Left ventricle myocardium superior (tissue), 1 donor: ENCODE results near the gene KIAA0825. TPM values are rescaled to one million over a fixed set of nuclear protein-coding genes. Genes with fewer than 3 reads are reported as not detected.
A peak's percentile ranks its signal among the peaks of the same experiment; 100 is the strongest.

ENCODE experiments used
- ATAC-seq: fragments of 200-7000 bp; cut with Tn5 transposase; one replicate; pipeline ENCODE4 v1.9.1; 2020; ENCODE audit warnings: mild to moderate bottlenecking, moderate library complexity
- DNase-seq: peaks from one replicate; pipeline ENCODE4 v3.0.0-alpha.2; 2020
- intact Hi-C: fragments of 100-400 bp; cut with micrococcal nuclease; formaldehyde crosslinking; loops from one replicate; pipeline ENCODE4 v1.11.0; 2022
- total RNA-seq: library from RNA; stranded (reverse); fragmentation: NEBNext Ultra II Directional; extraction: Animal tissue kit (Norgen Biotek cat#: 25700); gene quantifications from one replicate; pipeline ENCODE4 v1.2.1, GENCODE V29; 2021
- donor health status: DM: no; HTN: yes; CAD: no; lungs with severe emphysema.

Gene KIAA0825
- total RNA-seq, 1 donor from 2014 or later, result 2.2 TPM

GRCh38 chr5:94276048-94276447 lies 342.4 kb downstream of the KIAA0825 start:
- no peak for ATAC-seq
- intact Hi-C loops, result no loop called here
- no peak for DNase-seq

- intact Hi-C loops, result no loop called here
- no peak for ATAC-seq
- DNase-seq, result no peak
Measured at GRCh38 chr5:94274707-94275106, 343.7 kb downstream of the KIAA0825 start.

DNA sequence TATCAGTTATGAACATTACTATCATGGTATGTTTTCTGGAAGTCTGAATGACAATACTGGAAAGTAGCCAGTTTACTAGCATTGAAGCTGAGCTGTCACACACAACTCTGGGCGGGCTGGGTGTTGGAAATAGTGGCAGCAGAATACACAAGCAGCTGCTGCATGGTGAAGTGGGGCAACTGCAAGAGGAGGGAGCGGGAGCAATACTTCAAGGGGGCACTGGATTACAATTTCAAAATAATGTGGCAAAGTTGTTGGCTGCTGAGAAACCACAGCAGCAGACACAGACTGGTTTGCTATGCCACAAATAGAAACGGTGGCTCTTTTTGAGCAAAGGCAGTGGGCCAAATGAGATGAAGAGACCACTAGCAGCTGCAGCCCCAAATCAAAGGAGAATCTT lies 350.2 kb downstream of the KIAA0825 start:
- no peak for DNase-seq
- intact Hi-C loops, result no loop called here
- no peak for ATAC-seq

GRCh38 chr5:94267350-94267899 lies 351.0 kb downstream of the KIAA0825 start:
- intact Hi-C loops, result no loop called here
- ATAC-seq (no peak), DNase-seq (no peak)

- intact Hi-C loops, result no loop called here
- DNase-seq, result no peak
- ATAC-seq, result no peak
Measured at GRCh38 chr5:94266170-94266569, 352.2 kb downstream of the KIAA0825 start.

DNA sequence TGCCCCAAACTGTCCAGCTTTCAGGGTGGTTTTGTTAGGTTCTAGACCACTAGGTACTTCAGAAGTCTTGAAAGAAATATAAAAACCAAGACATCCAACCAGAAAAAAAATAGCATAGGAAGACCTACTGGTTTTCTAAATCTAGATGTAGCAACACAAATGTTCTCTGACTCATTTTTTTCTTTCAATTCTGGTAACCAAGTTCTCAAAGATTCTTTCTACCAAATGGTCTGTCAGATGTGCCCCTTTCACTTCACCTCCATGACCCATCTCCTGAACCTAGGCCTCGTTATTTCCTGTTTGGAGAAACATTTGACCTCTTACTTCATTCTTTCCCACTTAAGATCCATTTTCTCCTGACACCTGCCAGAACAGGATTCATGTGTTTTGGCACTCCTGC lies 355.3 kb downstream of the KIAA0825 start:
- ATAC-seq (no peak), DNase-seq (no peak)
- intact Hi-C loops, result no loop called here

- intact Hi-C loops, result no loop called here
- ATAC-seq (no peak), DNase-seq (no peak)
Measured at GRCh38 chr5:94260096-94260495, 358.3 kb downstream of the KIAA0825 start.

DNA sequence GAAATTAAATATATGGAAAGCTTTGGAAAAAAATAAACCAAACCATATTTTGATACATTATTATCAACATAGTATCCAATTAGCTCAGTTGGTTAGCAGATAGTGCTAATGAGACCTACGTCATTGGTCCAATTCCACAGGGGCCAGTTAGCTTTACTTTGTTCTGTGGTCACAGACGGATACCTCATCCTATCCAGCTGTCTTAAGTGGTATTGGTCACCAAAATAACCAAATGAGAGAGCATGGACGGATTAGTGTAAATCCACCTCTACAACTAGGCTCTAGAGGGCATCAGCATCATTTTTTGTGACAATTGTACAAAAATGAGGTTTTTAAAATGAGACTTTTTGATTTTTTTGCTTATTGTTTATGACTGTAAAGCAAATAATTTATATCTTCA lies 364.2 kb downstream of the KIAA0825 start:
- ATAC-seq (no peak), DNase-seq (no peak)
- intact Hi-C loops, result no loop called here

DNA sequence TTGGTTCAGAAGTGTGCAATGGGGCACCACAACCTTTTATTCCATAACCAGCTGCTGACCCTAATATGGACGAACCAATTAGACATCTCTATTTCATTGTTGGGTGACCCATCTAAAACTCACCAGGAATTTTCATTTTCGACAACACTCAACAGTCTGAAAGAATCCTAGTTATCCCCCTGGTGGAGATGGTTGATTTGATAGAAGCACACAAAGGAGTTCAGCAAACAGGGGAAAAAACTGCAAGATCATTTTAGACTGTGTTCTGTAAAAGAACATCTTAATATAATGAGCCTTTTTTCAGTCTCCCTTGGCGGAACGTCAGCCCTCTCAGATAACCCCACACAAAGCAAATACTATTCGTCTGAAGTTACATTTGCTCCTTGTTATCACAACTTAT lies 367.4 kb downstream of the KIAA0825 start:
- intact Hi-C loops, result no loop called here
- no peak for DNase-seq
- ATAC-seq, result no peak

DNA sequence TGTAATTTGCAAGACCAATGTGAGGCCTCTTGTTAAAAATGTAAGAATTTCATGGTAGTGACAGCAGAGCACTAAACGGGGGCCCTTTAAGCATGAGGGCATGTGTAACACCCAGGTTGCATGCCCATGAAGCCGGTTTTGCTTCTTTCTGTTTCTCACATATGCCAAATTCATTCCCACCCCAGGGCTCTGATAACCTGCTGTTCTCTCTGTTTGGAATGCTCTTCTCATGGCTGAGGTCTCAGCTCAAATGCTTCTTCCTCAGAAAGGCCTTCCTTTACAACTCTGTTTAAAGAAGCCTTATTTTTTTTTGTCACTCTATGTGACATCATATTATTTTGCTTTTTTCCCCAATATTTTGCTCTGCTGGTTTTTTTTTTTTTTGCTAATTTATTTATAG lies 369.0 kb downstream of the KIAA0825 start:
- intact Hi-C loops, result no loop called here
- no peak for ATAC-seq
- DNase-seq, result no peak

DNA sequence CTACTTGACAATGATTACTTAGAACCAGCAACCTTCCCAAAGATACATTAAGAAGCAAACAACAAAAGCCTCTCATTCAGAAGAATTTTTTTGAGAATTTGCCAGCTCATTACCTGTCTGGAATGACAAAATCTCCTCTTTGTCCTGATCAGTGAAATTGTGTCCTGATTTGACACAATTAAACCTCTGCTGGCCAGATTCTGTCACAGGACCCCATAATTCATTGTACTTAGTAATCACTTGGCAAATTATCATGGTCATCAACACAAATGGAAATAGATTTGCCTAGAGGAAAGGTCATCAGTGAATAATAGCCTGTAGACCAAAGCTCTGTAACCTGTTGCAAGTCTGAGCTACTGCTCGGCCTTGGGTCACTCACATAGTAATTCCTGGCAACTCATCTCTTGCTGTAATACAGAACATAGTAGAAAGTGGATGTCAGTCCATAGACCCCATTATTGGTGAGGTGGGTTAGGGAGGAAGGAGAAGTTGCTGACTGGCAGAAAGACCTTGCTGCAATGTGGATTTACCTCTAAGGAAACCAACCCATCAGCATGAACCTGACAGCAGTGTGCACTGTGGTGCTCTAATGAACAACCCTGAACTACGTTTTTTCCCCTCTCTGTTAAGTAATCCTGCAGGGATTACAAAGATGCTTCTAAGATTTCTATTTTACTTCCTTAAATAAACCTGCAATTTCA lies 370.1 kb downstream of the KIAA0825 start:
- DNase-seq (no peak), ATAC-seq (no peak)
- intact Hi-C loops, result no loop called here

- ATAC-seq (no peak), DNase-seq (no peak)
- intact Hi-C loops, result no loop called here
Measured at GRCh38 chr5:94245608-94246007, 372.8 kb downstream of the KIAA0825 start.

DNA sequence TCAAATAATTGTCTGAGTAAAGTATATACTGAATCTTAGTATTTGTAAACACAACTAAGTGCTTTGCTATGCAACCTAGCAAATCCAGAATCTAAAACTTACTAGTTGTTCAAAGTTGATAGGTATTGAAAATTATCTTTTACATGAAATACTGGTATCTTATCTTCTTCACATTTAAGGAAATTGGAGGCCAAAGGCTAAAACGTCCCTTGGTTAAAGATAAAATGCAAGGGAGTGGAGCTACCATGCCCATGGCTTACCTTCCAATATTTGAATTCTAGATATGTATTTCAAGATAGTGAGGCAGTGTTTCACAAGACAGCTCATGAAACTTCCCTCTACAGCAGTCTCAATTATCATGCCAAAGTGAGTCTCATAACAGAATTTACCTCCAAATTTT lies 373.5 kb downstream of the KIAA0825 start:
- intact Hi-C loops, result no loop called here
- ATAC-seq (no peak), DNase-seq (no peak)

- no peak for DNase-seq
- ATAC-seq, result no peak
- intact Hi-C loops, result no loop called here
Measured at GRCh38 chr5:94243612-94244011, 374.8 kb downstream of the KIAA0825 start.

DNA sequence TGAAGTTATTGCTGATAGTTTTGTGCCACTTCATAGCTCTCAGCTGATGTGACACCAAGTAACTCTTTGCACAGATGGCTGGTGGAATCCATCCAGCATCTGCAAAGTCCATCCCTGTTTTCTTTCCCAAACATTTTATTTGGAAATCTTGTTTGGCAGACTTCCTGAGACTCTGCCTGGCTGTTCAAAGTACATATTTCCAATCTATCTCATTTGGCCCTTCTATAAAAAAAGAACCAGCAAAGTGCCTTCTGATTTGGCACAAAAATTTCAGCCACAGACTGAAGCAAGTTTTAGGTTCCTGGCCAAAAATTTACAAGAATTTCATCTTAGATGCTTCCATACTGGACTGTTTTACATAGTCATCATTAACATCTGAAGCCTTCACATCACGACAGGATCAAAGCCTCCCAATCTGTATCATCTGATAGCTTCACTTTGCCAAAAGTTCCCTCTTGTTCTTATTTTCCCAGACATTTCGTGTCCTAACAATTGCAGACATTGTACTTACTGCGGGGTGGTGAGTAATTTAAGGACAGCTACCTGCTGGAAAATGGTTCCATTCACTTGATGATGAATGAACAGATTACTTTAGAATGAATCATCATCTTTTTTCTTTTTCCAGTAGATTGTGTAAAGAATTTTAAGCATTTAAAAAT lies 377.3 kb downstream of the KIAA0825 start:
- intact Hi-C loops, result no loop called here
- ATAC-seq (peak; percentile 49), DNase-seq (no peak)

GRCh38 chr5:94240596-94240992 lies 377.8 kb downstream of the KIAA0825 start:
- ATAC-seq, result no peak

GRCh38 chr5:94240134-94240533 lies 378.3 kb downstream of the KIAA0825 start:
- intact Hi-C loops, result no loop called here
- ATAC-seq (no peak), DNase-seq (no peak)

More at GRCh38 chr5:94240596-94240992, 377.8 kb downstream of the KIAA0825 start:
- intact Hi-C loops, result no loop called here
- DNase-seq, result no peak

GRCh38 chr5:94239266-94239665 lies 379.1 kb downstream of the KIAA0825 start:
- intact Hi-C loops, result no loop called here
- DNase-seq, result no peak
- ATAC-seq, result no peak

GRCh38 chr5:94234987-94235386 lies 383.4 kb downstream of the KIAA0825 start:
- intact Hi-C loops, result no loop called here
- ATAC-seq (no peak), DNase-seq (no peak)

DNA sequence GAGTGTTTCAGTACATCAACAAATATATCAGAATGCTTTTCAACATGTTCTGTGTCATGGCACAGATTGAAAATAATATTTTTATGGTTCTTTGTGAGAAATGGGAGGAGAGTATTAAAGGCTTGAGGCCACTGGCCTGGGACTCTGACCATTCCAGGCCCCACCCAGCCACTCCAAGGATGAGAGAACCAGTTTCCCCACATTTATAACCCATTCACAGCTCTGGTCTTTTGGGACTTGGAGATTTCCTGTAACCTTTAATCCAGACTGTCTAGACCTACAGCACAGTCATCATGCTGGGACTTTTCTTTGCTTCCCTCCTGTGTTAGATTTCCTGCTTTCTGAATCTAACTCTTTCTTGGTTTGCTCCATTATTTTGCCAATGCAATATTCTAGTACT lies 389.6 kb downstream of the KIAA0825 start:
- ATAC-seq (peak; percentile 18), DNase-seq (no peak)
- intact Hi-C loops, result no loop called here

DNA sequence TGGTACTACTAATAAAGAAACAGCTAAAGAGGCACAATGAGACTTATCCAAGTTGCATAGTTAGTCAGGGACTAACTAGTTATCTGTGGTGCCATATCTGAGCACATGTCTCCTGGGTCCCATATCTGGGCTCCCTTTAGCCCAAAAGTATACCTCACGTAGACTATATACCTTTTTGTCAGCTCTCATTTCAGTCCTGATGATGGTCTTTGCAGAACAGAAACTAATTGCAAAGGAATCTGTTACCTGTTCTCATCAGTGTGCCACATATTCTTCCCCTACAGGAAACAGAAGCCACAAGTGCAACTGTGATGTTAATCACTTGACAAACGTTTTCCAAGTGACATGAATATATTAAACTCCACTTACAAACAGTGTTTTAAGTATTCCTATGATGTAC lies 395.2 kb downstream of the KIAA0825 start:
- intact Hi-C loops, result no loop called here
- ATAC-seq (no peak), DNase-seq (no peak)
